ENCODE measurements around the gene ADGRG3. TPM values are rescaled to one million over a fixed set of nuclear protein-coding genes. Genes with fewer than 3 reads are reported as not detected.

The ADGRG3 gene
- total and polyA plus RNA-seq, 10 of the 15 experiments (the other 5 are each of a cell fraction or from before 2014, with no cell fraction given), result 0.10 to 0.11 (median 0.10) TPM; not detected in 7

- TF ChIP-seq ZBTB4 (CRISPR knock-in tag; IDR thresholded peaks at IDR 0.05) (no peak), POLR2A (IDR thresholded peaks at IDR 0.05; ENCODE audit: low read depth, low read length) (peak; percentile 53), SIN3A (IDR thresholded peaks at IDR 0.05; ENCODE audit: low read depth, low read length) (peak; percentile 31; the same call in 1 of the 2 replicates), TCF7 (IDR thresholded peaks at IDR 0.05; ENCODE audit: borderline replicate concordance) (no peak), ATF2 (IDR thresholded peaks at IDR 0.05; ENCODE audit: low read length) (no peak), GABPA (IDR thresholded peaks at IDR 0.05; ENCODE audit: low read depth) (no peak), GATAD2B (conservative IDR thresholded peaks at IDR 0.05; ENCODE audit: low read depth) (0 out of 2 replicates have a peak, but pooled peaks have one; percentile 50), NFYB (IDR thresholded peaks at IDR 0.05; ENCODE audit: insufficient read depth, low read depth, low read length) (no peak), REST (IDR thresholded peaks at IDR 0.05; ENCODE audit: low read depth, low read length) (no peak)
Measured at GRCh38 chr16:57735755-57736418, 67.8 kb downstream of the ADGRG3 start, which contains the start of gene KATNB1 (continued).
